WTC11 (cell line): ENCODE measurements around the gene FNDC3B.

Experiments used
- ATF3 ChIP-seq: sonication (generic); formaldehyde crosslinking; conservative IDR thresholded peaks from 2 replicates; pipeline ENCODE4 v1.8.1; 2022; ENCODE audit warnings: mild to moderate bottlenecking, missing genetic modification reagents
- ESRRA ChIP-seq: sonication (generic); formaldehyde crosslinking; IDR thresholded peaks from 2 replicates; pipeline ENCODE4 v1.8.1; 2022; ENCODE audit warnings: mild to moderate bottlenecking, missing genetic modification reagents, borderline replicate concordance
- FOXK1 ChIP-seq: sonication (generic); formaldehyde crosslinking; IDR thresholded peaks from 2 replicates; pipeline ENCODE4 v1.8.0; 2022; ENCODE audit warnings: mild to moderate bottlenecking, moderate library complexity, missing genetic modification reagents
- MAX ChIP-seq: sonication (generic); formaldehyde crosslinking; IDR thresholded peaks from 2 replicates; pipeline ENCODE4 v1.8.0; 2022; ENCODE audit warnings: mild to moderate bottlenecking, missing genetic modification reagents
- OVOL2 ChIP-seq: fragments of 250-450 bp; sonication (Bioruptor Pico); IDR thresholded peaks from 2 replicates; pipeline ENCODE4 v1.9.0; 2021; ENCODE audit warnings: mild to moderate bottlenecking, borderline replicate concordance
- TEAD4 ChIP-seq: sonication (generic); formaldehyde crosslinking; IDR thresholded peaks from 2 replicates; pipeline ENCODE4 v1.8.0; 2022; ENCODE audit warnings: mild to moderate bottlenecking, missing genetic modification reagents
- USF2 ChIP-seq: sonication (generic); formaldehyde crosslinking; IDR thresholded peaks from 2 replicates; pipeline ENCODE4 v1.8.1; 2023; ENCODE audit warnings: mild to moderate bottlenecking, missing genetic modification reagents, moderate library complexity
- TF ChIP-seq, protein P1 (sequence below): fragments of 200-600 bp; IDR thresholded peaks from 2 replicates; pipeline ENCODE4 v1.8.0; 2022; ENCODE audit warnings: antibody characterized with exemption
- TF ChIP-seq, protein P2 (sequence below): sonication (generic); formaldehyde crosslinking; IDR thresholded peaks from 2 replicates; pipeline ENCODE4 v1.8.0; 2022; ENCODE audit warnings: missing genetic modification reagents

DNA sequence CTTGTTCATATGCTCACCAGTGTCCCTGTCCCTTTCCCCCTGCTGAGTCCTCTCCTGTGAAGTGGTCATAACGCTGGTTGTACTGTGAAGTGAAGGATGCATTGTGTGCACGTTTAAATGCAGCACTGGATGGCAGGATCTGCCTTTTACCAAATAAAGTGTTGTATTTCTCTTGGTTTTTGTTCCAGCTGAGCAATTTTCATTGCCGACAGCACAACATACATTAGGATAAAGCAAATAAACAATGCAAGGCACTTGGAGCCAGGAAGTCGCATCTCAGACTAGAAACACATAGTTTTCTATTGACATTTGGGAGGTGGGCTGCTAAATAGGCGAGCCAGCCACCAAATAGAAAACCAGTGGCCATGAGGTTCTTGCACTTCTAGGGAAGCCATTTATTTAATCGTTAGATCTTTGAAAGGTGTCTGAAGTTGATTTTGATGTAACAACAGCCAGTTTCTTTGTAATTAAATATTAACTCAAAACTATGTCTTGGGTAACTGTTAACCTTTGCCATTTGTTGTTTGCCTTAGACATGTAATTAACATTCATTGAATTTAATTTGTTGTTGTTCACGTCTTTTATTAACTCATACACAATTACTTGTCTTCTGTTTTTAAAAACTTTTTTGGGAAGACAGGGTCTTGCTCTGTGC is 185.3 kb downstream of the FNDC3B start:
- TF ChIP-seq, protein P1, sequence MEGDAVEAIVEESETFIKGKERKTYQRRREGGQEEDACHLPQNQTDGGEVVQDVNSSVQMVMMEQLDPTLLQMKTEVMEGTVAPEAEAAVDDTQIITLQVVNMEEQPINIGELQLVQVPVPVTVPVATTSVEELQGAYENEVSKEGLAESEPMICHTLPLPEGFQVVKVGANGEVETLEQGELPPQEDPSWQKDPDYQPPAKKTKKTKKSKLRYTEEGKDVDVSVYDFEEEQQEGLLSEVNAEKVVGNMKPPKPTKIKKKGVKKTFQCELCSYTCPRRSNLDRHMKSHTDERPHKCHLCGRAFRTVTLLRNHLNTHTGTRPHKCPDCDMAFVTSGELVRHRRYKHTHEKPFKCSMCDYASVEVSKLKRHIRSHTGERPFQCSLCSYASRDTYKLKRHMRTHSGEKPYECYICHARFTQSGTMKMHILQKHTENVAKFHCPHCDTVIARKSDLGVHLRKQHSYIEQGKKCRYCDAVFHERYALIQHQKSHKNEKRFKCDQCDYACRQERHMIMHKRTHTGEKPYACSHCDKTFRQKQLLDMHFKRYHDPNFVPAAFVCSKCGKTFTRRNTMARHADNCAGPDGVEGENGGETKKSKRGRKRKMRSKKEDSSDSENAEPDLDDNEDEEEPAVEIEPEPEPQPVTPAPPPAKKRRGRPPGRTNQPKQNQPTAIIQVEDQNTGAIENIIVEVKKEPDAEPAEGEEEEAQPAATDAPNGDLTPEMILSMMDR, result no peak
- no peak for TF ChIP-seq ATF3
- TF ChIP-seq TEAD4 (CRISPR knock-in tag), result no peak
- TF ChIP-seq, protein P2, sequence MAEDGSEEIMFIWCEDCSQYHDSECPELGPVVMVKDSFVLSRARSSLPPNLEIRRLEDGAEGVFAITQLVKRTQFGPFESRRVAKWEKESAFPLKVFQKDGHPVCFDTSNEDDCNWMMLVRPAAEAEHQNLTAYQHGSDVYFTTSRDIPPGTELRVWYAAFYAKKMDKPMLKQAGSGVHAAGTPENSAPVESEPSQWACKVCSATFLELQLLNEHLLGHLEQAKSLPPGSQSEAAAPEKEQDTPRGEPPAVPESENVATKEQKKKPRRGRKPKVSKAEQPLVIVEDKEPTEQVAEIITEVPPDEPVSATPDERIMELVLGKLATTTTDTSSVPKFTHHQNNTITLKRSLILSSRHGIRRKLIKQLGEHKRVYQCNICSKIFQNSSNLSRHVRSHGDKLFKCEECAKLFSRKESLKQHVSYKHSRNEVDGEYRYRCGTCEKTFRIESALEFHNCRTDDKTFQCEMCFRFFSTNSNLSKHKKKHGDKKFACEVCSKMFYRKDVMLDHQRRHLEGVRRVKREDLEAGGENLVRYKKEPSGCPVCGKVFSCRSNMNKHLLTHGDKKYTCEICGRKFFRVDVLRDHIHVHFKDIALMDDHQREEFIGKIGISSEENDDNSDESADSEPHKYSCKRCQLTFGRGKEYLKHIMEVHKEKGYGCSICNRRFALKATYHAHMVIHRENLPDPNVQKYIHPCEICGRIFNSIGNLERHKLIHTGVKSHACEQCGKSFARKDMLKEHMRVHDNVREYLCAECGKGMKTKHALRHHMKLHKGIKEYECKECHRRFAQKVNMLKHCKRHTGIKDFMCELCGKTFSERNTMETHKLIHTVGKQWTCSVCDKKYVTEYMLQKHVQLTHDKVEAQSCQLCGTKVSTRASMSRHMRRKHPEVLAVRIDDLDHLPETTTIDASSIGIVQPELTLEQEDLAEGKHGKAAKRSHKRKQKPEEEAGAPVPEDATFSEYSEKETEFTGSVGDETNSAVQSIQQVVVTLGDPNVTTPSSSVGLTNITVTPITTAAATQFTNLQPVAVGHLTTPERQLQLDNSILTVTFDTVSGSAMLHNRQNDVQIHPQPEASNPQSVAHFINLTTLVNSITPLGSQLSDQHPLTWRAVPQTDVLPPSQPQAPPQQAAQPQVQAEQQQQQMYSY (CRISPR knock-in tag), result no peak
- no peak for TF ChIP-seq ESRRA (CRISPR knock-in tag)
- no peak for TF ChIP-seq USF2 (CRISPR knock-in tag)
- no peak for TF ChIP-seq MAX (CRISPR knock-in tag)
- no peak for TF ChIP-seq FOXK1 (CRISPR knock-in tag)
- TF ChIP-seq OVOL2 (CRISPR knock-in tag), result no peak
